ENCODE data around the gene CLIC5. TPM values are rescaled to one million over a fixed set of nuclear protein-coding genes. Genes with fewer than 3 reads are reported as not detected.

Gene CLIC5
- total and polyA plus RNA-seq, 2 donors (not counting 1 experiment from before 2014, with no cell fraction given) = 0.96 to 0.97 TPM

DNA sequence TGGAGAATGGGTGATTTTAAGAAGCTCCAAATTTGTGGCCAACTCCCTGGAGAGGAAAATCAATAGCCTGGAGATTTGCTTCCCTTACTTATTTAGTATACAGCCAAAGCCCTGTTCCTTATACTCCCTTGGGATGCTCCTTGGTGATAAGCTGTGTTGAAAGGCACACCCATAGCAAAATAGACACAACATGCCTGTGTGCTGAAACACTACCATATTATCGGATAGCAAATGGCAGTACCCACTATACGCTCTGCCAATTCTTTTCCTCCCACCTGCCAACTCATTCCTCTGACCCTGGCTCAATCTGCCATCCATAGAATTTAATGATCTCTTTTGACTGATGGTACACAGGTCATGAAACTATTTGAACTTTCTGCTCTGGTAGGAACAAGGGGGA is 98.2 kb downstream of the CLIC5 start:
- no peak for ATAC-seq (ENCODE audit: low read depth)
- H3K9me3 Mint-ChIP-seq (ENCODE audit: insufficient read depth) = no peaks in the 10 kb centered on the region
- CTCF ChIA-PET = interaction anchor here (1.4 to 12.4 kb wide), 3 partner anchors 13 to 1259 kb away, joined by 3 to 334 read pairs (median 9); no protein-coding TSS in a partner anchor

DNA sequence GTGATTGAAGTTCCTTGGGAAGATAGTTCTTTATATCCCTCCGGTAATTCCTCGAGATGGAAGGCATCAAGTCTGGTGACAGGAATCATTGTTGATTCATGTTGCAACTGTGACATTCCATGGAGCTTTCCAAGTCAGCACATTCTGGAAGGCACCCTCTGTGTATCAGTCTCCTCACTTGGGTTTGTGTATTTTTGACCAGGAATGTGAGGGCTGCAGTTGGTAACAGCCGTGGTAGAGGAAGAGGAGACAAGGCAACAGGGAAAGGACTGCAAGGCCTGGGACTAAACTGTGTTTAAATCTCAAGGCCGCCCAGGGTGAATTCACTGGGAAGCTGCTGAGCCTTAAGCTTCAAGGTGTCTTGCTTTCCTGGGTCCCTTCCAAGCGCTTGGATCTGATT is 99.0 kb downstream of the CLIC5 start:
- Histone ChIP-seq H3K9ac (ENCODE audit: low read length) (no peak overlapping the region), H3K9me3 (ENCODE audit: control extremely low read depth in 1 of 3, control insufficient read depth in 2 of 3, insufficient read depth in 1 of 3, low read length in 2 of 3) (no peaks in the 10 kb centered on the region), H3K27ac (ENCODE audit: low read length in 2 of 2) (no peak overlapping the region), H3K4me1 (ENCODE audit: control insufficient read depth in 2 of 2, insufficient read depth in 2 of 2, low read length in 2 of 2) (no peaks in the 10 kb centered on the region), H3K79me2 (ENCODE audit: control insufficient read depth, insufficient read depth, low read length) (no peaks in the 10 kb centered on the region), H3K4me3 (ENCODE audit: control extremely low read depth in 1 of 5, extremely low read depth in 1 of 5, insufficient read depth in 1 of 5, low read depth in 2 of 5, low read length in 4 of 5) (no peak overlapping the region), H3K4me2 (replicated peaks; ENCODE audit: low read depth, low read length, poor library complexity, severe bottlenecking) (no peak overlapping the region), H4K20me1 (ENCODE audit: control insufficient read depth, insufficient read depth, low read length, poor library complexity, severe bottlenecking) (no peaks in the 10 kb centered on the region), H3K36me3 (replicated peaks in 1 of 2; ENCODE audit: control extremely low read depth in 1 of 2, control insufficient read depth in 1 of 2, extremely low read depth in 1 of 2, insufficient read depth in 2 of 2, low read length in 1 of 2) (no peaks in the 10 kb centered on the region), H3K27me3 (replicated peaks in 1 of 4; ENCODE audit: control extremely low read depth in 1 of 4, control insufficient read depth in 3 of 4, insufficient read depth in 4 of 4, low read length in 3 of 4) (no peaks in the 10 kb centered on the region), H2AFZ (ENCODE audit: insufficient read depth, low read depth, low read length, poor library complexity, severe bottlenecking) (no peak overlapping the region)
- H3K4me1 Mint-ChIP-seq = no peaks in the 10 kb centered on the region
- ATAC-seq (ENCODE audit: low read depth) (no peak), DNase-seq (no peak)
- ChIA-PET CTCF (interaction anchor here (1.4 to 12.4 kb wide), 4 partner anchors 14 to 1261 kb away, joined by 3 to 334 read pairs (median 12); no protein-coding TSS in a partner anchor), POLR2A (no interaction called here)
- H3K4me3 Mint-ChIP-seq = no peak overlapping the region
- no peaks in the 10 kb centered on the region for H3K9me3 Mint-ChIP-seq (ENCODE audit: insufficient read depth)
- 93% methylated on average over 4 of the region's 5 CpGs for WGBS (ENCODE audit: insufficient coverage)
- intact Hi-C loops (cut with micrococcal nuclease) = no loop called here
- H3K27ac Mint-ChIP-seq = no peak overlapping the region
- TF ChIP-seq, protein P1, sequence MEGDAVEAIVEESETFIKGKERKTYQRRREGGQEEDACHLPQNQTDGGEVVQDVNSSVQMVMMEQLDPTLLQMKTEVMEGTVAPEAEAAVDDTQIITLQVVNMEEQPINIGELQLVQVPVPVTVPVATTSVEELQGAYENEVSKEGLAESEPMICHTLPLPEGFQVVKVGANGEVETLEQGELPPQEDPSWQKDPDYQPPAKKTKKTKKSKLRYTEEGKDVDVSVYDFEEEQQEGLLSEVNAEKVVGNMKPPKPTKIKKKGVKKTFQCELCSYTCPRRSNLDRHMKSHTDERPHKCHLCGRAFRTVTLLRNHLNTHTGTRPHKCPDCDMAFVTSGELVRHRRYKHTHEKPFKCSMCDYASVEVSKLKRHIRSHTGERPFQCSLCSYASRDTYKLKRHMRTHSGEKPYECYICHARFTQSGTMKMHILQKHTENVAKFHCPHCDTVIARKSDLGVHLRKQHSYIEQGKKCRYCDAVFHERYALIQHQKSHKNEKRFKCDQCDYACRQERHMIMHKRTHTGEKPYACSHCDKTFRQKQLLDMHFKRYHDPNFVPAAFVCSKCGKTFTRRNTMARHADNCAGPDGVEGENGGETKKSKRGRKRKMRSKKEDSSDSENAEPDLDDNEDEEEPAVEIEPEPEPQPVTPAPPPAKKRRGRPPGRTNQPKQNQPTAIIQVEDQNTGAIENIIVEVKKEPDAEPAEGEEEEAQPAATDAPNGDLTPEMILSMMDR (IDR thresholded peaks at IDR 0.05) = no peak
- no peak for TF ChIP-seq EZH2 (IDR thresholded peaks at IDR 0.05; ENCODE audit: borderline replicate concordance, insufficient read depth, low read depth, low read length, poor library complexity, severe bottlenecking)
- H3K27me3 Mint-ChIP-seq = no peaks in the 10 kb centered on the region

More for the DNA sequence above, 98.2 kb downstream of the CLIC5 start:
- Histone ChIP-seq H3K4me2 (replicated peaks; ENCODE audit: low read depth, low read length, poor library complexity, severe bottlenecking) (no peak overlapping the region), H3K27ac (ENCODE audit: low read length in 2 of 2) (no peak overlapping the region), H3K4me3 (ENCODE audit: control extremely low read depth in 1 of 5, extremely low read depth in 1 of 5, insufficient read depth in 1 of 5, low read depth in 2 of 5, low read length in 4 of 5) (no peak overlapping the region), H3K27me3 (replicated peaks in 1 of 4; ENCODE audit: control extremely low read depth in 1 of 4, control insufficient read depth in 3 of 4, insufficient read depth in 4 of 4, low read length in 3 of 4) (no peaks in the 10 kb centered on the region), H3K9ac (ENCODE audit: low read length) (no peak overlapping the region), H4K20me1 (ENCODE audit: control insufficient read depth, insufficient read depth, low read length, poor library complexity, severe bottlenecking) (no peaks in the 10 kb centered on the region), H3K9me3 (ENCODE audit: control extremely low read depth in 1 of 3, control insufficient read depth in 2 of 3, insufficient read depth in 1 of 3, low read length in 2 of 3) (no peaks in the 10 kb centered on the region), H2AFZ (ENCODE audit: insufficient read depth, low read depth, low read length, poor library complexity, severe bottlenecking) (no peak overlapping the region), H3K36me3 (replicated peaks in 1 of 2; ENCODE audit: control extremely low read depth in 1 of 2, control insufficient read depth in 1 of 2, extremely low read depth in 1 of 2, insufficient read depth in 2 of 2, low read length in 1 of 2) (no peaks in the 10 kb centered on the region), H3K79me2 (ENCODE audit: control insufficient read depth, insufficient read depth, low read length) (no peaks in the 10 kb centered on the region), H3K4me1 (ENCODE audit: control insufficient read depth in 2 of 2, insufficient read depth in 2 of 2, low read length in 2 of 2) (no peaks in the 10 kb centered on the region)
- Mint-ChIP-seq H3K27ac (no peak overlapping the region), H3K4me3 (no peak overlapping the region), H3K4me1 (no peaks in the 10 kb centered on the region), H3K27me3 (no peaks in the 10 kb centered on the region)
- intact Hi-C loops (cut with micrococcal nuclease) = no loop called here
- POLR2A ChIA-PET = no interaction called here
- no peak for DNase-seq
- TF ChIP-seq, protein P1 (IDR thresholded peaks at IDR 0.05) = no peak
- no peak for TF ChIP-seq EZH2 (IDR thresholded peaks at IDR 0.05; ENCODE audit: borderline replicate concordance, insufficient read depth, low read depth, low read length, poor library complexity, severe bottlenecking)
- WGBS (ENCODE audit: insufficient coverage) = 94% methylated on average over 2 of the region's 2 CpGs

All from B cell (primary cell).